ENCODE data around the gene AKR1D1.
"Not testable (repeated sequence)": the region's sequence is repeated elsewhere in the genome, so short reads cannot be mapped to it uniquely, and the experiment has no call there.

AKR1D1 gene

DNA sequence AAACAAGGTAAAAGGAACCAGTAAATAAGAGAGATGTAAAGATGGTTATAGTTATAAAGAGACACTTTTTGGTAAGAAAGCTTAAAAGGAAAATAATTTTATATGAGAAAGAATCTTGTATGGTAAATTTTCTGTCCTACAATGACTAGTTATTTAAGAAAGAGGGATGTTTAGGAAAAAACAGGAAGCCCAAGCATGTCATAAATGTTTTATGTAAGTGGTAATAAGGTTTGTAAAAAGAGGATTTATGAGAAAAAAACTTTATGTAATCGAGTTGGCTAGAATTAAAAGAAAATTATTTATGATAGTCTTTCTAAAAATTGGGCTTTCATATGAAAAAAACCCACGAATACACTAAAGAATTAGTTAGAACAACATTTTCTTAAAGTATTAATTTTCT is 40.1 kb upstream of the AKR1D1 start:
- Histone ChIP-seq H3K27me3 (ENCODE audit: insufficient read depth, low read length) (no peaks in the 10 kb centered on the region), H3K9ac (ENCODE audit: low read length) (no peak overlapping the region), H3K79me2 (ENCODE audit: control insufficient read depth, insufficient read depth, low read length, poor library complexity) (no peaks in the 10 kb centered on the region), H2AK5ac (ENCODE audit: low read length) (no peak overlapping the region), H3K14ac (ENCODE audit: low read length) (no peak overlapping the region), H3K36me3 (ENCODE audit: control insufficient read depth in 1 of 2, insufficient read depth in 2 of 2, low read length in 2 of 2) (no peaks in the 10 kb centered on the region), H3K18ac (ENCODE audit: low read length) (no peak overlapping the region), H3K9me3 (ENCODE audit: insufficient read depth, low read depth, low read length) (peaks cover 3% of the 10 kb centered on the region), H2BK5ac (ENCODE audit: low read depth, low read length, poor library complexity) (no peak overlapping the region), H3K4ac (ENCODE audit: low read depth, low read length) (no peak overlapping the region), H3K4me3 (ENCODE audit: low read depth, low read length) (no peak overlapping the region), H2BK120ac (ENCODE audit: insufficient read depth, low read length, poor library complexity) (no peak overlapping the region), H4K91ac (ENCODE audit: low read depth, low read length) (no peak overlapping the region), H4K8ac (ENCODE audit: low read depth, low read length) (no peak overlapping the region), H3K79me1 (ENCODE audit: low read length) (no peaks in the 10 kb centered on the region), H3K4me2 (ENCODE audit: low read length) (no peak overlapping the region), H2BK12ac (ENCODE audit: low read length) (no peak overlapping the region), H3K27ac (ENCODE audit: low read depth, low read length) (no peak overlapping the region), H3K4me1 (ENCODE audit: control insufficient read depth in 1 of 2, insufficient read depth in 2 of 2, low read length in 2 of 2) (no peaks in the 10 kb centered on the region), H3K23ac (ENCODE audit: low read length) (no peak overlapping the region), H4K12ac (ENCODE audit: low read depth, low read length) (no peak overlapping the region), H2AFZ (ENCODE audit: insufficient read depth, low read length, poor library complexity) (no peak overlapping the region)
- DNase-seq = no peak
- WGBS (ENCODE audit: extremely low coverage, insufficient coverage, insufficient read length) = no CpG with 5 or more reads among the region's 2 CpGs

DNA sequence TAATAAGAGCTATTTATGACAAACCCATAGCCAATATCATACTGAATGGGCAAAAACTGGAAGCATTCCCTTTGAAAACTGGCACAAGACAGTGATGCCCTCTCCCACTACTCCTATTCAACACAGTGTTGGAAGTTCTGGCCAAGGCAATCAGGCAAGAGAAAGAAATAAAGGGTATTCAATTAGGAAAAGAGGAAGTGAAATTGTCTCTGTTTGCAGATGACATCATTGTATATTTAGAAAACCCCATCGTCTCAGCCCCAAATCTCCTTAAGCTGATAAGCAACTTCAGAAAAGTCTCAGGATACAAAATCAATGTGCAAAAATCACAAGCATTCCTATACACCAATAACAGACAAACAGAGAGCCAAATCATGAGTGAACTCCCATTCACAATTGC is 36.2 kb upstream of the AKR1D1 start:
- DNase-seq; H2BK120ac ChIP-seq (ENCODE audit: insufficient read depth, low read length, poor library complexity); H3K36me3 ChIP-seq (ENCODE audit: control insufficient read depth in 1 of 2, insufficient read depth in 2 of 2, low read length in 2 of 2); H3K4ac ChIP-seq (ENCODE audit: low read depth, low read length); H3K4me1 ChIP-seq (ENCODE audit: control insufficient read depth in 1 of 2, insufficient read depth in 2 of 2, low read length in 2 of 2); H3K27ac ChIP-seq (ENCODE audit: low read depth, low read length); H2BK12ac ChIP-seq (ENCODE audit: low read length); H2BK5ac ChIP-seq (ENCODE audit: low read depth, low read length, poor library complexity); H3K9ac ChIP-seq (ENCODE audit: low read length); H4K12ac ChIP-seq (ENCODE audit: low read depth, low read length); H3K79me2 ChIP-seq (ENCODE audit: control insufficient read depth, insufficient read depth, low read length, poor library complexity); H2AK5ac ChIP-seq (ENCODE audit: low read length); H4K91ac ChIP-seq (ENCODE audit: low read depth, low read length); H3K79me1 ChIP-seq (ENCODE audit: low read length); H3K27me3 ChIP-seq (ENCODE audit: insufficient read depth, low read length); H3K23ac ChIP-seq (ENCODE audit: low read length); H3K4me2 ChIP-seq (ENCODE audit: low read length); H4K8ac ChIP-seq (ENCODE audit: low read depth, low read length); H3K18ac ChIP-seq (ENCODE audit: low read length); H3K9me3 ChIP-seq (ENCODE audit: insufficient read depth, low read depth, low read length); H3K14ac ChIP-seq (ENCODE audit: low read length); H3K4me3 ChIP-seq (ENCODE audit: low read depth, low read length); H2AFZ ChIP-seq (ENCODE audit: insufficient read depth, low read length, poor library complexity): not testable (repeated sequence)
- no CpG with 5 or more reads among the region's 1 CpG for WGBS (ENCODE audit: extremely low coverage, insufficient coverage, insufficient read length)

DNA sequence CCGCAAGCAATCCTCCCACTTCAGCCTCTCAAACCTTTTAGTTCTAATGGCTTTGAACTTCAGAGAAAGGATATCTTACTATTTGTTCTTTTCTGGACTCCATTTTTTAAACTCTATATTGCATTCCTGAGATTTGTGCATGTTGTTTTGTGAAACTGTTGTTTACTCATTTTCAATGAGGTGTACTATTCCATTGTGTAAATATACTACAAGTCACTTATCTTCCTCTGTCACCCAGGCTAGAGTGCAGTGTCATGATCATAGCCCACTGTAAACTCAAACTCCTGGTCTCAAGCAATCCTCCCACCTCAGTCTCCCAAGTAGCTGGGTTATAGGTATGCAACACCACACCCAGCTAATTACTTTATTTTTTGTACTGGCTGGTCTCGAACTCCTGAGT is 31.4 kb upstream of the AKR1D1 start:
- no peak overlapping the region for H2BK120ac ChIP-seq (ENCODE audit: insufficient read depth, low read length, poor library complexity)
- no peak for DNase-seq
- H3K27me3 ChIP-seq (ENCODE audit: insufficient read depth, low read length) = no peaks in the 10 kb centered on the region
- H3K9me3 ChIP-seq (ENCODE audit: insufficient read depth, low read depth, low read length) = peaks cover 3% of the 10 kb centered on the region
- no peak overlapping the region for H3K4ac ChIP-seq (ENCODE audit: low read depth, low read length)
- no peak overlapping the region for H4K91ac ChIP-seq (ENCODE audit: low read depth, low read length)
- no CpG with 5 or more reads among the region's 2 CpGs for WGBS (ENCODE audit: extremely low coverage, insufficient coverage, insufficient read length)
- no peak overlapping the region for H3K14ac ChIP-seq (ENCODE audit: low read length)
- H2BK12ac ChIP-seq (ENCODE audit: low read length) = no peak overlapping the region
- no peaks in the 10 kb centered on the region for H3K36me3 ChIP-seq (ENCODE audit: control insufficient read depth in 1 of 2, insufficient read depth in 2 of 2, low read length in 2 of 2)
- H2AFZ ChIP-seq (ENCODE audit: insufficient read depth, low read length, poor library complexity) = no peak overlapping the region
- no peaks in the 10 kb centered on the region for H3K79me2 ChIP-seq (ENCODE audit: control insufficient read depth, insufficient read depth, low read length, poor library complexity)
- no peak overlapping the region for H2AK5ac ChIP-seq (ENCODE audit: low read length)
- no peak overlapping the region for H3K4me2 ChIP-seq (ENCODE audit: low read length)
- no peak overlapping the region for H4K12ac ChIP-seq (ENCODE audit: low read depth, low read length)
- no peak overlapping the region for H2BK5ac ChIP-seq (ENCODE audit: low read depth, low read length, poor library complexity)
- no peaks in the 10 kb centered on the region for H3K79me1 ChIP-seq (ENCODE audit: low read length)
- no peak overlapping the region for H3K9ac ChIP-seq (ENCODE audit: low read length)
- H3K18ac ChIP-seq (ENCODE audit: low read length) = no peak overlapping the region
- no peak overlapping the region for H3K27ac ChIP-seq (ENCODE audit: low read depth, low read length)
- H3K4me3 ChIP-seq (ENCODE audit: low read depth, low read length) = no peak overlapping the region
- no peaks in the 10 kb centered on the region for H3K4me1 ChIP-seq (ENCODE audit: control insufficient read depth in 1 of 2, insufficient read depth in 2 of 2, low read length in 2 of 2)
- H4K8ac ChIP-seq (ENCODE audit: low read depth, low read length) = no peak overlapping the region
- H3K23ac ChIP-seq (ENCODE audit: low read length) = no peak overlapping the region

- Histone ChIP-seq H3K36me3 (ENCODE audit: control insufficient read depth in 1 of 2, insufficient read depth in 2 of 2, low read length in 2 of 2) (no peaks in the 10 kb centered on the region), H3K23ac (ENCODE audit: low read length) (no peak overlapping the region), H3K4me1 (ENCODE audit: control insufficient read depth in 1 of 2, insufficient read depth in 2 of 2, low read length in 2 of 2) (no peaks in the 10 kb centered on the region), H2BK12ac (ENCODE audit: low read length) (no peak overlapping the region), H3K79me2 (ENCODE audit: control insufficient read depth, insufficient read depth, low read length, poor library complexity) (no peaks in the 10 kb centered on the region), H2BK5ac (ENCODE audit: low read depth, low read length, poor library complexity) (no peak overlapping the region), H3K27ac (ENCODE audit: low read depth, low read length) (no peak overlapping the region), H2AFZ (ENCODE audit: insufficient read depth, low read length, poor library complexity) (no peak overlapping the region), H3K9me3 (ENCODE audit: insufficient read depth, low read depth, low read length) (peaks cover 3% of the 10 kb centered on the region), H3K9ac (ENCODE audit: low read length) (no peak overlapping the region), H4K12ac (ENCODE audit: low read depth, low read length) (no peak overlapping the region), H2BK120ac (ENCODE audit: insufficient read depth, low read length, poor library complexity) (no peak overlapping the region), H3K18ac (ENCODE audit: low read length) (no peak overlapping the region), H3K14ac (ENCODE audit: low read length) (no peak overlapping the region), H3K27me3 (ENCODE audit: insufficient read depth, low read length) (no peaks in the 10 kb centered on the region), H3K4me2 (ENCODE audit: low read length) (no peak overlapping the region), H2AK5ac (ENCODE audit: low read length) (no peak overlapping the region), H3K4ac (ENCODE audit: low read depth, low read length) (no peak overlapping the region), H3K79me1 (ENCODE audit: low read length) (no peaks in the 10 kb centered on the region), H4K91ac (ENCODE audit: low read depth, low read length) (no peak overlapping the region), H4K8ac (ENCODE audit: low read depth, low read length) (no peak overlapping the region), H3K4me3 (ENCODE audit: low read depth, low read length) (no peak overlapping the region)
- DNase-seq = no peak
- WGBS (ENCODE audit: extremely low coverage, insufficient coverage, insufficient read length) = no CpG with 5 or more reads among the region's 3 CpGs
Measured at GRCh38 chr7:138047907-138048306, 28.4 kb upstream of the AKR1D1 start.
